OCI-LY1 (cell line): ENCODE results near the gene CLP1.

Experiments
- H2AFZ ChIP-seq: fragments of 200-600 bp; sonication (generic), shearing (Covaris generic); 2 replicates; pipeline ENCODE4 v1.6.0; 2014; ENCODE audit warnings: antibody characterized with exemption, mild to moderate bottlenecking, low read length
- H3F3A ChIP-seq: fragments of 200-600 bp; sonication (generic), shearing (Covaris generic); 2 replicates; pipeline ENCODE4 v1.6.0; 2014; ENCODE audit warnings: mild to moderate bottlenecking, antibody characterized with exemption, low read length, moderate library complexity; ENCODE audit not compliant: insufficient read depth
- H3K27ac ChIP-seq: fragments of 200-600 bp; sonication (generic); 2 replicates; pipeline ENCODE4 v1.5.1; 2014; ENCODE audit warnings: low read length, mixed run types, mild to moderate bottlenecking, low read depth; ENCODE audit not compliant: poor library complexity, severe bottlenecking
- H3K27me3 ChIP-seq: fragments of 200-600 bp; sonication (generic); 2 replicates; pipeline ENCODE4 v1.6.0; 2014; ENCODE audit warnings: antibody characterized with exemption, mild to moderate bottlenecking, low read length, moderate library complexity; ENCODE audit not compliant: insufficient read depth
- H3K36me3 ChIP-seq: fragments of 200-600 bp; sonication (generic); 2 replicates; pipeline ENCODE4 v1.6.1; 2014; ENCODE audit warnings: mild to moderate bottlenecking, antibody characterized with exemption, low read length, moderate library complexity, mixed read lengths; ENCODE audit not compliant: insufficient read depth
- H3K4me1 ChIP-seq: fragments of 200-600 bp; sonication (generic); 2 replicates; pipeline ENCODE4 v1.5.1; 2014; ENCODE audit warnings: mild to moderate bottlenecking, low read length, moderate library complexity; ENCODE audit not compliant: insufficient read depth, severe bottlenecking
- H3K4me2 ChIP-seq: fragments of 200-600 bp; sonication (generic), shearing (Covaris generic); 2 replicates; pipeline ENCODE4 v1.6.1; 2014; ENCODE audit warnings: low read length
- H3K4me3 ChIP-seq: fragments of 200-600 bp; sonication (generic); 2 replicates; pipeline ENCODE4 v1.5.1; 2014; ENCODE audit warnings: low read length, low read depth, mild to moderate bottlenecking, mixed read lengths; ENCODE audit not compliant: poor library complexity, severe bottlenecking
- H3K79me2 ChIP-seq: fragments of 200-600 bp; shearing (Covaris generic); 2 replicates; pipeline ENCODE4 v1.6.1; 2016; ENCODE audit warnings: mixed run types, low read length, mixed read lengths; ENCODE audit not compliant: insufficient read depth
- H3K9ac ChIP-seq: fragments of 200-600 bp; sonication (generic), shearing (Covaris generic); 2 replicates; pipeline ENCODE4 v1.6.1; 2014; ENCODE audit warnings: mild to moderate bottlenecking, low read length, mixed read lengths
- H3K9me2 ChIP-seq: fragments of 200-600 bp; sonication (generic), shearing (Covaris generic); 2 replicates; pipeline ENCODE4 v1.6.1; 2014; ENCODE audit warnings: low read depth, mild to moderate bottlenecking, low read length, mixed read lengths
- H3K9me3 ChIP-seq: fragments of 200-600 bp; shearing (Covaris generic); 2 replicates; pipeline ENCODE4 v1.6.1; 2014; ENCODE audit warnings: low read length, mixed read lengths
- H4K20me1 ChIP-seq: fragments of 200-600 bp; sonication (generic), shearing (Covaris generic); 2 replicates; pipeline ENCODE4 v1.6.0; 2016; ENCODE audit warnings: mild to moderate bottlenecking, low read length; ENCODE audit not compliant: insufficient read depth
- CTCF ChIP-seq: fragments of 200-600 bp; sonication (generic), shearing (Covaris generic); IDR thresholded peaks from 2 replicates; pipeline ENCODE4 v1.5.1; 2017; ENCODE audit warnings: mild to moderate bottlenecking, antibody characterized with exemption, low read length, moderate library complexity, mixed read lengths
- EZH2 ChIP-seq: fragments of 200-600 bp; sonication (generic), shearing (Covaris generic); IDR thresholded peaks from 2 replicates; pipeline ENCODE4 v1.8.0; 2017; ENCODE audit warnings: borderline replicate concordance, mixed run types, mild to moderate bottlenecking, antibody characterized with exemption, low read length, moderate library complexity, mixed read lengths

The CLP1 gene

GRCh38 chr11:57632116-57632515, 25.4 kb upstream of the CLP1 start:
- no peak for TF ChIP-seq CTCF
- TF ChIP-seq EZH2 = no peak
- H4K20me1 ChIP-seq = no peaks in the 10 kb centered on the region
- no peaks in the 10 kb centered on the region for H3K9me3 ChIP-seq
- H3K27me3 ChIP-seq = 0 out of 2 replicates have a peak, but pooled peaks cover 5% of the 10 kb centered on the region
- H3K9me2 ChIP-seq = no peaks in the 10 kb centered on the region
- no peak overlapping the region for H2AFZ ChIP-seq
- no peak overlapping the region for H3K4me2 ChIP-seq
- no peak overlapping the region for H3K4me3 ChIP-seq
- no peaks in the 10 kb centered on the region for H3K79me2 ChIP-seq
- no peaks in the 10 kb centered on the region for H3F3A ChIP-seq
- no peaks in the 10 kb centered on the region for H3K4me1 ChIP-seq
- H3K36me3 ChIP-seq = no peaks in the 10 kb centered on the region
- no peak overlapping the region for H3K27ac ChIP-seq
- H3K9ac ChIP-seq = no peak overlapping the region

GRCh38 chr11:57633394-57634070, 24.0 kb upstream of the CLP1 start:
- no peaks in the 10 kb centered on the region for H3K36me3 ChIP-seq
- no peaks in the 10 kb centered on the region for H4K20me1 ChIP-seq
- H3K4me3 ChIP-seq = no peak overlapping the region
- H3F3A ChIP-seq = no peaks in the 10 kb centered on the region
- H3K9me3 ChIP-seq = no peaks in the 10 kb centered on the region
- TF ChIP-seq EZH2 (no peak), CTCF (no peak)
- H3K79me2 ChIP-seq = no peaks in the 10 kb centered on the region
- H3K9ac ChIP-seq = no peak overlapping the region
- H2AFZ ChIP-seq = no peak overlapping the region
- H3K4me1 ChIP-seq = no peaks in the 10 kb centered on the region
- H3K9me2 ChIP-seq = no peaks in the 10 kb centered on the region
- no peak overlapping the region for H3K4me2 ChIP-seq
- H3K27me3 ChIP-seq = 0 out of 2 replicates have a peak, but pooled peaks cover 5% of the 10 kb centered on the region
- H3K27ac ChIP-seq = no peak overlapping the region

GRCh38 chr11:57634311-57634710, 23.3 kb upstream of the CLP1 start:
- no peak overlapping the region for H3K9ac ChIP-seq
- H3K36me3 ChIP-seq = no peaks in the 10 kb centered on the region
- H4K20me1 ChIP-seq = no peaks in the 10 kb centered on the region
- no peak overlapping the region for H3K27ac ChIP-seq
- no peaks in the 10 kb centered on the region for H3F3A ChIP-seq
- H3K4me3 ChIP-seq = no peak overlapping the region
- no peaks in the 10 kb centered on the region for H3K9me3 ChIP-seq
- H3K4me1 ChIP-seq = no peaks in the 10 kb centered on the region
- no peak overlapping the region for H3K4me2 ChIP-seq
- no peaks in the 10 kb centered on the region for H3K9me2 ChIP-seq
- H3K27me3 ChIP-seq = 0 out of 2 replicates have a peak, but pooled peaks cover 5% of the 10 kb centered on the region
- H3K79me2 ChIP-seq = no peaks in the 10 kb centered on the region
- TF ChIP-seq EZH2 (no peak), CTCF (no peak)
- no peak overlapping the region for H2AFZ ChIP-seq
